Nephron progenitor cell (in vitro differentiated cells): ENCODE data around the gene CYB5D1.
A peak's percentile ranks its signal among the peaks of the same experiment; 100 is the strongest.

ENCODE experiments used
- DNase-seq: peaks from one replicate; pipeline ENCODE4 v3.0.0; 2021
- H3K27ac Mint-ChIP-seq: 2 replicates; pipeline ENCODE4 v1.8.0; 2021; ENCODE audit warnings: mild to moderate bottlenecking, moderate library complexity, mixed read lengths
- H3K27me3 Mint-ChIP-seq: 2 replicates; pipeline ENCODE4 v1.8.0; 2021; ENCODE audit warnings: mild to moderate bottlenecking, low read depth, mixed read lengths; ENCODE audit not compliant: poor library complexity
- H3K36me3 Mint-ChIP-seq: 2 replicates; pipeline ENCODE4 v1.8.0; 2021; ENCODE audit warnings: low read depth, mixed read lengths
- H3K4me1 Mint-ChIP-seq: 2 replicates; pipeline ENCODE4 v1.8.0; 2021; ENCODE audit warnings: mixed read lengths
- H3K4me3 Mint-ChIP-seq: 2 replicates; pipeline ENCODE4 v1.8.0; 2021; ENCODE audit warnings: mild to moderate bottlenecking, moderate library complexity, mixed read lengths
- H3K9me3 Mint-ChIP-seq: 2 replicates; pipeline ENCODE4 v1.8.0; 2021; ENCODE audit warnings: mild to moderate bottlenecking, moderate library complexity, mixed read lengths
- TF ChIP-seq, protein P1 (sequence below): fragments of 200-600 bp; sonication (generic); IDR thresholded peaks from 2 replicates; pipeline ENCODE4 v1.5.0; 2021; ENCODE audit warnings: antibody characterized with exemption

Gene CYB5D1

DNA sequence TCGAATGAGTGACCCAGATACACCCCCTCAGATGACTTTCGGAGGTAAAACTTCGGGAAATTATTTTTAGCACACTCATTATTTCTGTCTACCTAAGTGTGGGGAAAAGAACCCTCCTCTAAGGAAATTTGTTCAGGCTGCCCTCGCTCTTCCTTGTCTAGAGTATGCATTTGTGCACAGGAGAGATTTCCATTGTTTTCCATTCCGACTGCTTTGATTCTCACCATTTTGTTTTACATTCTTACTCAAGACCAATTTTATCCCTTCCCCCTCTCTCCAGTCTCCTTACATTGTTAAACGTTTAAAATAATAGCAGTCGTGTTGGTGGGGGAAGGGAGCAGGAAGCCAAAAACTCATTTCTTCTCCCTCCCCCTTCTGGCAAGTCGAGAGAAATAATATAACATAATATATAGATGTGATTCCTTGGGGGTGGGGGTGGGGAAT, 29.3 kb downstream of the CYB5D1 start:
- Mint-ChIP-seq H3K4me1 (peaks cover 5% of the 10 kb centered on the region), H3K27ac (no peak overlapping the region), H3K4me3 (no peak overlapping the region), H3K27me3 (peaks cover 4% of the 10 kb centered on the region), H3K36me3 (peaks cover 25% of the 10 kb centered on the region), H3K9me3 (no peaks in the 10 kb centered on the region)
- no peak for DNase-seq
- TF ChIP-seq, protein P1, sequence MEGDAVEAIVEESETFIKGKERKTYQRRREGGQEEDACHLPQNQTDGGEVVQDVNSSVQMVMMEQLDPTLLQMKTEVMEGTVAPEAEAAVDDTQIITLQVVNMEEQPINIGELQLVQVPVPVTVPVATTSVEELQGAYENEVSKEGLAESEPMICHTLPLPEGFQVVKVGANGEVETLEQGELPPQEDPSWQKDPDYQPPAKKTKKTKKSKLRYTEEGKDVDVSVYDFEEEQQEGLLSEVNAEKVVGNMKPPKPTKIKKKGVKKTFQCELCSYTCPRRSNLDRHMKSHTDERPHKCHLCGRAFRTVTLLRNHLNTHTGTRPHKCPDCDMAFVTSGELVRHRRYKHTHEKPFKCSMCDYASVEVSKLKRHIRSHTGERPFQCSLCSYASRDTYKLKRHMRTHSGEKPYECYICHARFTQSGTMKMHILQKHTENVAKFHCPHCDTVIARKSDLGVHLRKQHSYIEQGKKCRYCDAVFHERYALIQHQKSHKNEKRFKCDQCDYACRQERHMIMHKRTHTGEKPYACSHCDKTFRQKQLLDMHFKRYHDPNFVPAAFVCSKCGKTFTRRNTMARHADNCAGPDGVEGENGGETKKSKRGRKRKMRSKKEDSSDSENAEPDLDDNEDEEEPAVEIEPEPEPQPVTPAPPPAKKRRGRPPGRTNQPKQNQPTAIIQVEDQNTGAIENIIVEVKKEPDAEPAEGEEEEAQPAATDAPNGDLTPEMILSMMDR = no peak

DNA sequence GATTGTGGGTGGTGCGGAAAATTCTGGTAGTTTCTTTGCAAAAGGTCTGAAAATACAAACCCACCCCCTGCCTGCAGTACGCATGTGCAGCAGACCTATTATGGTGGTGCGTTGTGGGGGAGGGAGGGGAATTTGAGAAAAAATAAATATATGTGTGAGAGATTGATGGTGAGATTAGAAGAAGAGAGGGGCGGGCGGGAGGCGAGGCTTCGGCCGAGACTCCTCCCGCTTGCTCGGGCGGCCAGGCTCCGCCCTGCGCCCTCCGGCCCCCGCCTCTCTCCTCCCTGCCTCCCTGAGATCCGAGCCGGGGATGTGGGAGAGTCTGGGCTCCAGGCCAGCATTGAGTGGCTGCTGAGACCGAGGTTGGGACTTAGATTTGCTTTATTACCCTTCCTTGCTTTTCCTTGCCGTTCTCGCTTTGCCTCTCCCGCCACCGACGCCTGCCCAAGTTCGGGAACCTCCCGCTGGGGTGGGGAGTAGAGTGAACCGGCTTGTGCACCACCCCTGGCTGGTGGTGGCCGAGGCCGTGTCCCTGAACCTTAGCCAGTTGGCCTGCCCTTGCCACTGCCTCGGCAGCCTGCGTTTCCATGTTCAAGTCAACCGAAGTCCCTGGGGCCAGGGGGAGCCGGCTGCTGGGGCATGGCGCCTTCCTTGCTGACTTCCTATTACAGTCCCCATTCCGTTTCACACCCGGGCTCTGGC, 29.8 kb downstream of the CYB5D1 start:
- TF ChIP-seq, protein P1 = no peak
- H3K9me3 Mint-ChIP-seq = no peaks in the 10 kb centered on the region
- no peak overlapping the region for H3K27ac Mint-ChIP-seq
- peaks cover 5% of the 10 kb centered on the region for H3K4me1 Mint-ChIP-seq
- peaks cover 26% of the 10 kb centered on the region for H3K36me3 Mint-ChIP-seq
- H3K4me3 Mint-ChIP-seq = no peak overlapping the region
- DNase-seq = peak; percentile 84
- H3K27me3 Mint-ChIP-seq = peaks cover 4% of the 10 kb centered on the region

DNA sequence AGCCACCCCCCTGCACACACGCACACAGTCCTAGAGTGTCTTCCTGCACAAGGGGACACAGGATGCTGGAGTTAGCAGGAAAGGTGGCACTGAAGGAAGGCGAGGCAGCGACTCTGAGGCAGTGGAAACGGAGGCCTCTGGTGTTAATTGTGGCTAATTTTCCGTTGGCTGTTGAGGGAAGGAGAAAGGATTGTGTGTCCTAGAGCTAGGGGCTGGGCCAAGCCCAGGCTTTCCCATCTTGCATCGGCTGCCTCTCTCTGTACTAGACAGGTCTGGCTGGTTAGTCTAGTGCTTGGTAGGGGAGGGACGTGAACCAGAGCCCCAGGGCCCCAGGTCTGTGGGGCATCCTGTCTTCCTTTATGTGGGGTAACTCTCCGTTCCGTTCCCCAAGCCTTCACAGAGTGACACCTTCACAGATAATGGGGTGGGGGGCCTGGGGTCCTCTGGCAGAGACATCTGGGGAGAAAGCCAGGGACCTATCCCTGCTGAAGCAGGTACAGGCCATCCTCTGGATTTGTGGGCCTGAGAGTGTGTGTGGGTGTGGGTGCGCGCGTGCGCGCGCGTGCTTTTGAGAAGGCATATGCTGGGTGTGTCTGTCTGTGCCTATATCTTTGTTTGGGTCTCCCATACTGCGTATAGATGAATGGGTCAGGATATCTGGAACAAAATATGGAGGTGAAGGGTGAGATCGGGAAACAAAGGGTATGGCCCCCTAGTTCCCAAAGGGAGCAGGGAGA, 30.5 kb downstream of the CYB5D1 start, which contains the start of gene CHD3:
Gene CHD3 (plus strand): TSS at position 606 of the 737 bp plus-strand sequence. CDS start 212 bp downstream, outside the sequence.
- TF ChIP-seq, protein P1 = no peak
- H3K4me1 Mint-ChIP-seq = peaks cover 5% of the 10 kb centered on the region
- no peak within 1 kb of the TSS for H3K4me3 Mint-ChIP-seq
- peaks cover 26% of the 10 kb centered on the region for H3K36me3 Mint-ChIP-seq
- DNase-seq = no peak
- H3K9me3 Mint-ChIP-seq = no peaks in the 10 kb centered on the region
- H3K27me3 Mint-ChIP-seq = peaks cover 4% of the 10 kb centered on the region
- peak within 1 kb of the TSS; percentile 90 for H3K27ac Mint-ChIP-seq

DNA sequence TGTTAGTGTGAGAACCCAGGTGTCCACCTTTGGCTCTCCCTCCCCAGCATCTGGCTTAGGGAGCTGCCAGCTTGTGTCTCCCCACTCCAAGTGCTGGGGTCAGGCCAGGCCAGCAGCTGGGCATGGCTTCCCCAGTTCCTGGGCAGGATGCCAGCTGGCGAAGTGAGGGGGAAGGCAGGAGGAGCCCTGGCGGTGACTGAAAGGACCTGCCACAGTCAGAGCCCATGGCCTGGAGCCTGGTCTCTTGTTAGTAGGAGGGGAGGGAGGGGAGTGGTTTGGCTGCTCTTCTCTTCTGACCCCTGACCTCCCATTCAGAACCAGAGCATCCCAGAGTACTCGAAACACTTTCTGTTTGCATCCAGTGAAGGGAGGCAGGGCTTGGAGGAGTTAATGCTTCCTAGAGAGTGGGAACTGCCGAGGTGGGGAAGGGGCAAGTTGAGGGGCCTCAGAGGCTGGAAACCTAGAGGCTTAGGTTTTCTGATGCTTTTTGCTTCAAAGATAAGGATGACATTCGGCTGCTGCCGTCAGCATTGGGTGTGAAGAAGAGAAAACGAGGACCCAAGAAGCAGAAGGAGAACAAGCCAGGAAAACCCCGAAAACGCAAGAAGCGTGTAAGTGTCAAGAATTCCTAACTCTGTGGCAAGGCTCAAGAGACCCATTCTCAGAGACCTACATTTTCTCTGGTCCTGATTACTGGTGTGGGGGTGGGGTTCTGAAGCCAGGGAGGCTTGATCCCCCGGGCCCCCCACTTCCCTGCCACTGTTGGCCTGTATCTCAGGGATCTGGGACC, 31.6 kb downstream of the CYB5D1 start:
- peak overlapping the region; percentile 90 for H3K27ac Mint-ChIP-seq
- TF ChIP-seq, protein P1 = no peak
- peaks cover 36% of the 10 kb centered on the region for H3K36me3 Mint-ChIP-seq
- H3K4me3 Mint-ChIP-seq = no peak overlapping the region
- DNase-seq = peak; percentile 35
- H3K27me3 Mint-ChIP-seq = peaks cover 4% of the 10 kb centered on the region
- no peaks in the 10 kb centered on the region for H3K4me1 Mint-ChIP-seq
- no peaks in the 10 kb centered on the region for H3K9me3 Mint-ChIP-seq

DNA sequence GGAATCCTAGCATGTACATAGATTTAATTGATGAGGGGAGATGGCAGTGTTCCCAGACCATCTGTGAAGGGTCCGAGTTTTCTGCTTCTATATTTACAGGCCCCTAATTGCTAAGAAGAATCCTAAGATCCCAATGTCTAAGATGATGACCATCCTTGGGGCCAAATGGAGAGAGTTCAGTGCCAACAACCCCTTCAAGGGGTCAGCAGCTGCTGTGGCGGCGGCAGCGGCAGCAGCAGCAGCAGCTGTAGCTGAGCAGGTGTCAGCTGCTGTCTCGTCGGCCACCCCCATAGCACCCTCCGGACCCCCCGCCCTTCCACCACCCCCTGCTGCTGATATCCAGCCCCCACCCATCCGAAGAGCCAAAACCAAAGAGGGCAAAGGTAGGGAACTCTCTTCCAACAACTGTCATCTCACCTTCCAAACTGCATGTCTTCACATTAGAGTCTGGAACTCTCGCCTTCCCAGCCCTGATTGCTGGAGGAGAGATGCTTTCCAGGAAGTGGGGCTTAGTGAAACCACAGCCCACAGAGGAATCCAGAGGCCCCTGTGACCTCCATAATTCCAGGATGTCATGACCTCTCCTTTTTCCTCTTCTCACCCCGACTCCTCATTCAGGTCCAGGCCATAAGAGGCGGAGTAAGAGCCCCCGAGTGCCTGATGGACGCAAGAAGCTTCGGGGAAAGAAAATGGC, 35.5 kb downstream of the CYB5D1 start:
- no peak overlapping the region for H3K27ac Mint-ChIP-seq
- peaks cover 5% of the 10 kb centered on the region for H3K4me1 Mint-ChIP-seq
- H3K36me3 Mint-ChIP-seq = peaks cover 73% of the 10 kb centered on the region
- H3K27me3 Mint-ChIP-seq = peaks cover 4% of the 10 kb centered on the region
- H3K9me3 Mint-ChIP-seq = no peaks in the 10 kb centered on the region
- no peak for DNase-seq
- no peak overlapping the region for H3K4me3 Mint-ChIP-seq
- TF ChIP-seq, protein P1 = no peak
